Mesendoderm (in vitro differentiated cells): ENCODE results near the gene HEBP2.
"Not testable (repeated sequence)": the region's sequence is repeated elsewhere in the genome, so short reads cannot be mapped to it uniquely, and the experiment has no call there.

Source experiments
- DNase-seq: peaks from one replicate; pipeline ENCODE4 v3.0.0; 2013
- H2AK5ac ChIP-seq: 2 replicates; pipeline ENCODE4 v1.6.1; 2013; ENCODE audit warnings: low read length, inconsistent platforms
- H2BK120ac ChIP-seq: 2 replicates; pipeline ENCODE4 v1.6.1; 2013; ENCODE audit warnings: low read depth, mild to moderate bottlenecking, low read length, moderate library complexity, mixed read lengths
- H2BK15ac ChIP-seq: replicated peaks from 2 replicates; pipeline ENCODE4 v1.6.1; 2013; ENCODE audit warnings: low read depth, mild to moderate bottlenecking, moderate library complexity
- H2BK5ac ChIP-seq: 2 replicates; pipeline ENCODE4 v1.6.1; 2013; ENCODE audit warnings: low read length, inconsistent platforms
- H3K18ac ChIP-seq: 2 replicates; pipeline ENCODE4 v1.6.1; 2013; ENCODE audit warnings: mild to moderate bottlenecking, low read length, mixed read lengths
- H3K23ac ChIP-seq: one replicate; pipeline ENCODE4 v1.6.1; 2013; ENCODE audit warnings: low read length
- H3K27ac ChIP-seq: 2 replicates; pipeline ENCODE4 v1.5.1; 2013; ENCODE audit warnings: low read depth, mild to moderate bottlenecking, inconsistent platforms, low read length, moderate library complexity
- H3K27me3 ChIP-seq: 2 replicates; pipeline ENCODE4 v1.6.1; 2013; ENCODE audit warnings: low read length, control low read depth, mild to moderate bottlenecking, inconsistent platforms; ENCODE audit not compliant: insufficient read depth, poor library complexity
- H3K36me3 ChIP-seq: 2 replicates; pipeline ENCODE4 v1.6.1; 2013; ENCODE audit warnings: low read length, inconsistent platforms; ENCODE audit not compliant: control insufficient read depth, insufficient read depth
- H3K4ac ChIP-seq: one replicate; pipeline ENCODE4 v1.6.1; 2013; ENCODE audit warnings: low read depth, mild to moderate bottlenecking, low read length, moderate library complexity
- H3K4me1 ChIP-seq: 2 replicates; pipeline ENCODE4 v1.6.1; 2013; ENCODE audit warnings: low read depth, low read length, inconsistent platforms; ENCODE audit not compliant: control insufficient read depth
- H3K4me2 ChIP-seq: 2 replicates; pipeline ENCODE4 v1.6.1; 2013; ENCODE audit warnings: low read length
- H3K4me3 ChIP-seq: 2 replicates; pipeline ENCODE4 v1.5.1; 2013; ENCODE audit warnings: mild to moderate bottlenecking, low read length
- H3K56ac ChIP-seq: one replicate; pipeline ENCODE4 v1.6.1; 2013; ENCODE audit warnings: low read length
- H3K79me1 ChIP-seq: 2 replicates; pipeline ENCODE4 v1.6.1; 2013; ENCODE audit warnings: low read length, inconsistent platforms
- H3K79me2 ChIP-seq: 2 replicates; pipeline ENCODE4 v1.6.1; 2013; ENCODE audit warnings: mild to moderate bottlenecking, low read length; ENCODE audit not compliant: control insufficient read depth, insufficient read depth
- H3K9ac ChIP-seq: 2 replicates; pipeline ENCODE4 v1.6.1; 2013; ENCODE audit warnings: low read length, inconsistent platforms
- H4K5ac ChIP-seq: one replicate; pipeline ENCODE4 v1.6.1; 2013; ENCODE audit warnings: low read length
- H4K8ac ChIP-seq: one replicate; pipeline ENCODE4 v1.6.1; 2013; ENCODE audit warnings: low read depth, mild to moderate bottlenecking, control low read depth, low read length, moderate library complexity
- WGBS: extraction: QIAGEN DNeasy Blood & Tissue Kit; methylation state at CpG from one replicate; pipeline ENCODE4 v1.1.7; 2013; ENCODE audit warnings: low lambda C conversion rate, missing lambda C conversion rate; ENCODE audit not compliant: insufficient coverage; ENCODE audit errors: extremely low coverage; 5-methylcytosine and 5-hydroxymethylcytosine counted together

The HEBP2 gene

DNA sequence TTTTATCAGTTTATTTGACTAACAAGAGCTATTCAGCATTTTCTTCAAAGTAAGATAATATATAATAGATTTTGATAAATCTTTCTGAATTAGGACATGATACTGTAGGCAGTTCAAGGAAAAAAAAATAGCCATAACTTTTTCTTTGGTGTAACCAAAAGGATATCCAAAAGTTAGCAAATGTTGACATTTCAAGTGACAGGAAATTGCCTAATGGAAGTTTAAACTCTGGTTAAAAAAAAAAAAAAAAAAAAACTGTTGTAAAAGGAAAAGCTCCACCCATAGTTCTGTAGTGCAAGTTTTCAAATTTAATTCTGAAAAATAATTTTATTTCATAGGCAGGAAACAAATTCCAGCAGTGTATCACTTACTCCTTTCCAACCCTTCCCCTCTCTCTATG, 18.8 kb downstream of the HEBP2 start:
- H4K5ac ChIP-seq: no peak overlapping the region
- H3K18ac ChIP-seq: no peak overlapping the region

DNA sequence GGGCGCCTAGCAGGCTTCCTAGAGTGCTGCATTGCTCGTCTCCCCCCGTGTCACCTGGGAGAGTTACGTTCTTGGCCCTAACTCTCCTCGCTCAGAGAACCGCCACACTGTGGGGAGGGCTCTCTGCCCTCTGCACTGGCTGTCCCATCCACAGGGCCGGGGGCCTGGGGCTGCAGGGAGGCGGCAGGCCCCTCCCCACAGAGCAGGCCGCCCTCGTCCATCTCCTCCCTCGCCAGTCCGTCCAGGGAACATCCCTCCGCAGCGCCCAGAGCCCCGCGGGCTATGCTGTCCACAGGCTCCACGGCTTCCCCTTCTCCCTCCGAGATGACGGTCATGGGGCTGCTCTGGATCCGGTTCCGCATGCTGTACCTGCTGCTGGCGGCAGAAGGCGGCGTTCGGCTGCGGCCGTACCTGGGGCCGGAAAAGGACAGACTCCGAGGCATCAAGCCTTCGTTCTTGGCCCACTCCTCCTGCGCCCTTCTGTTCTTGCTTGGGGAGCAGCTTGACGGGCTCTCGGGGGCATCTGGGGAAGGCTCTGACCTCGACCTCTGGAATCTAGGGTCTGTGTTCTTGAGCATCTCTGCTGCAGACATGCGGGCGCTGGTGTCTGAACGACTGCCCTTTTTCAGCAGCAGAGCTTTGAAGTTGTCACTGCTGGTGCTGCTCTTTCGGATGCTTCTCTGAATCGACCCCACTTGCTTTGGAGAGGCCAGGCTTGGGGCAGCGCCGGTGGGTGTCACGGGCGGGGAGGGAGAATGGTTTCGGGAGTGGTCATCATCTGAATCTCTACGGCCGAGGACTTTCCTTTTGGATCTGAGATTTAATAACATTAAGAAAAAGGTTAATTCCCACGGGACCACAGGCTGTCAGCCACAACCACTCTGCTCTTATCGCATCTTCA, 20.2 kb downstream of the HEBP2 start:
- Histone ChIP-seq H3K9ac (no peak overlapping the region), H2BK120ac (no peak overlapping the region), H3K4ac (no peak overlapping the region), H3K27me3 (no peaks in the 10 kb centered on the region), H3K36me3 (peaks cover 2% of the 10 kb centered on the region), H4K5ac (no peak overlapping the region), H3K79me2 (no peaks in the 10 kb centered on the region), H3K4me3 (no peak overlapping the region), H2BK5ac (no peak overlapping the region), H3K56ac (no peak overlapping the region), H2AK5ac (no peak overlapping the region), H2BK15ac (no peak overlapping the region), H3K4me1 (no peaks in the 10 kb centered on the region), H3K18ac (no peak overlapping the region), H3K23ac (no peak overlapping the region), H3K79me1 (no peaks in the 10 kb centered on the region), H4K8ac (no peak overlapping the region), H3K27ac (no peak overlapping the region), H3K4me2 (no peak overlapping the region)
- DNase-seq: no peak
- no CpG with 5 or more reads among the region's 48 CpGs for WGBS

More for the DNA sequence above, 18.8 kb downstream of the HEBP2 start:
- Histone ChIP-seq H2BK15ac (no peak overlapping the region), H3K23ac (no peak overlapping the region), H3K4me2 (no peak overlapping the region), H4K8ac (no peak overlapping the region), H3K79me1 (no peaks in the 10 kb centered on the region), H3K27me3 (no peaks in the 10 kb centered on the region), H3K4me1 (no peaks in the 10 kb centered on the region), H3K36me3 (peaks cover 2% of the 10 kb centered on the region), H3K56ac (no peak overlapping the region), H2BK120ac (no peak overlapping the region), H3K9ac (no peak overlapping the region), H2BK5ac (no peak overlapping the region), H3K4ac (no peak overlapping the region), H3K27ac (no peak overlapping the region), H3K4me3 (no peak overlapping the region), H3K79me2 (no peaks in the 10 kb centered on the region), H2AK5ac (no peak overlapping the region)
- DNase-seq: no peak

GRCh38 chr6:138425256-138425655, 21.2 kb downstream of the HEBP2 start:
- not testable (repeated sequence) for H3K18ac ChIP-seq, H3K79me2 ChIP-seq, H3K27me3 ChIP-seq, H3K36me3 ChIP-seq, H3K27ac ChIP-seq, H3K4me3 ChIP-seq, H4K5ac ChIP-seq, H3K9ac ChIP-seq, H2AK5ac ChIP-seq, H3K56ac ChIP-seq, H2BK120ac ChIP-seq, DNase-seq, H2BK15ac ChIP-seq, H3K4ac ChIP-seq, H3K23ac ChIP-seq, H3K79me1 ChIP-seq, H4K8ac ChIP-seq, H3K4me2 ChIP-seq, H3K4me1 ChIP-seq, H2BK5ac ChIP-seq
- WGBS: no CpG with 5 or more reads among the region's 7 CpGs

- H3K56ac ChIP-seq: no peak overlapping the region
- WGBS: no CpG with 5 or more reads among the region's 5 CpGs
Observed at GRCh38 chr6:138426500-138427123, 22.6 kb downstream of the HEBP2 start.

GRCh38 chr6:138427701-138428100, 23.7 kb downstream of the HEBP2 start:
- Histone ChIP-seq H3K79me1 (no peaks in the 10 kb centered on the region), H2BK15ac (no peak overlapping the region), H3K36me3 (no peaks in the 10 kb centered on the region), H2BK5ac (no peak overlapping the region), H3K4me2 (no peak overlapping the region), H3K56ac (no peak overlapping the region), H2AK5ac (no peak overlapping the region), H3K4me3 (no peak overlapping the region), H3K27me3 (no peaks in the 10 kb centered on the region), H3K9ac (no peak overlapping the region), H3K27ac (no peak overlapping the region), H4K8ac (no peak overlapping the region), H2BK120ac (no peak overlapping the region), H3K4ac (no peak overlapping the region), H3K79me2 (no peaks in the 10 kb centered on the region), H4K5ac (no peak overlapping the region), H3K4me1 (no peaks in the 10 kb centered on the region), H3K23ac (no peak overlapping the region), H3K18ac (no peak overlapping the region)
- 100% methylated on average over 1 of the region's 8 CpGs for WGBS
- no peak for DNase-seq

More at GRCh38 chr6:138426500-138427123, 22.6 kb downstream of the HEBP2 start:
- H3K27me3 ChIP-seq: no peaks in the 10 kb centered on the region
- H2BK15ac ChIP-seq: no peak overlapping the region
- H3K4me1 ChIP-seq: no peaks in the 10 kb centered on the region
- H3K23ac ChIP-seq: no peak overlapping the region
- H4K8ac ChIP-seq: no peak overlapping the region
- no peaks in the 10 kb centered on the region for H3K79me1 ChIP-seq
- H3K4me3 ChIP-seq: no peak overlapping the region
- no peak overlapping the region for H3K27ac ChIP-seq
- H3K4ac ChIP-seq: no peak overlapping the region
- no peak overlapping the region for H3K4me2 ChIP-seq
- no peaks in the 10 kb centered on the region for H3K36me3 ChIP-seq
- H2AK5ac ChIP-seq: no peak overlapping the region
- H3K9ac ChIP-seq: no peak overlapping the region
- no peak overlapping the region for H2BK5ac ChIP-seq
- no peak for DNase-seq
- no peak overlapping the region for H3K18ac ChIP-seq
- H3K79me2 ChIP-seq: no peaks in the 10 kb centered on the region
- H4K5ac ChIP-seq: no peak overlapping the region
- H2BK120ac ChIP-seq: no peak overlapping the region
